Esophagus squamous epithelium (tissue), 4 donors: ENCODE data around the gene SREBF1.

Experiments used
- POLR2A ChIP-seq, 4 donors: fragments of 450-650 bp; IDR thresholded peaks; one replicate each; pipeline ENCODE4 v1.6.1; 2017; ENCODE audit warnings: antibody characterized with exemption in 4 of 4, mild to moderate bottlenecking in 4 of 4, moderate library complexity in 3 of 4
- TF ChIP-seq, protein P1 (sequence below), 6 experiments: fragments of 450-650 bp in 4 of 6; fragments of 200-600 bp in 2 of 6; sonication (generic) in 2 of 6; IDR thresholded peaks; one replicate each; pipeline ENCODE4 v1.5.1; 2016 to 2019; ENCODE audit warnings: antibody characterized with exemption in 6 of 6, mild to moderate bottlenecking in 4 of 6, moderate library complexity in 4 of 6

DNA sequence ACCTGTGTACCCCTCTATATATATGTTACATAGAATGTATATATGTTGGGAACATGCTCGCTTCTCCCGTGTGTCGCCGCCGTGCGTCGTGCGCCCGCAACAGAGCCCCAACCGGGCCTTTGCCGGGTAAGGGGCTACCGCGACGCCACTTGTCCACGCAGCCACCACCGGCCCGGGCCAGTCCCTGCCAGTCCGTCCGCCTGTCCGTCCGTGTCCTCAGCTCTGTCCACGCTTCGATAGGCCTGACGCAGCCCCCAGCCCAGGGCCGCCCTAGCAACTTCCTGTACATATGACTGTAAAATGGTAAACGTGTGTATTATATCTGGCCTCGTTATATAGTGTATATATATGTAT is 25.9 kb downstream of the SREBF1 start:
- TF ChIP-seq, protein P1, sequence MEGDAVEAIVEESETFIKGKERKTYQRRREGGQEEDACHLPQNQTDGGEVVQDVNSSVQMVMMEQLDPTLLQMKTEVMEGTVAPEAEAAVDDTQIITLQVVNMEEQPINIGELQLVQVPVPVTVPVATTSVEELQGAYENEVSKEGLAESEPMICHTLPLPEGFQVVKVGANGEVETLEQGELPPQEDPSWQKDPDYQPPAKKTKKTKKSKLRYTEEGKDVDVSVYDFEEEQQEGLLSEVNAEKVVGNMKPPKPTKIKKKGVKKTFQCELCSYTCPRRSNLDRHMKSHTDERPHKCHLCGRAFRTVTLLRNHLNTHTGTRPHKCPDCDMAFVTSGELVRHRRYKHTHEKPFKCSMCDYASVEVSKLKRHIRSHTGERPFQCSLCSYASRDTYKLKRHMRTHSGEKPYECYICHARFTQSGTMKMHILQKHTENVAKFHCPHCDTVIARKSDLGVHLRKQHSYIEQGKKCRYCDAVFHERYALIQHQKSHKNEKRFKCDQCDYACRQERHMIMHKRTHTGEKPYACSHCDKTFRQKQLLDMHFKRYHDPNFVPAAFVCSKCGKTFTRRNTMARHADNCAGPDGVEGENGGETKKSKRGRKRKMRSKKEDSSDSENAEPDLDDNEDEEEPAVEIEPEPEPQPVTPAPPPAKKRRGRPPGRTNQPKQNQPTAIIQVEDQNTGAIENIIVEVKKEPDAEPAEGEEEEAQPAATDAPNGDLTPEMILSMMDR (IDR thresholded peaks at IDR 0.05), result no peak
- TF ChIP-seq POLR2A (IDR thresholded peaks at IDR 0.05), result no peak
